Upper lobe of left lung (tissue), 4 donors: ENCODE measurements around the gene UTS2B.

ENCODE experiments used
- EP300 ChIP-seq, 4 donors: sonication (generic); formaldehyde crosslinking; IDR thresholded peaks; one replicate each; pipeline ENCODE4 v1.5.1; 2017; ENCODE audit warnings: antibody characterized with exemption in 4 of 4, control low read depth in 2 of 4
- POLR2AphosphoS5 ChIP-seq, 2 donors: sonication (generic); formaldehyde crosslinking; IDR thresholded peaks; one replicate each; pipeline ENCODE4 v1.5.1; 2017; ENCODE audit warnings: antibody characterized with exemption in 2 of 2
- TF ChIP-seq, protein P1 (sequence below), 6 experiments: fragments of 450-650 bp in 4 of 6; fragments of 200-600 bp in 2 of 6; sonication (generic) in 2 of 6; IDR thresholded peaks; one replicate each; pipeline ENCODE4 v1.5.1; 2016 to 2019; ENCODE audit warnings: antibody characterized with exemption in 6 of 6

DNA sequence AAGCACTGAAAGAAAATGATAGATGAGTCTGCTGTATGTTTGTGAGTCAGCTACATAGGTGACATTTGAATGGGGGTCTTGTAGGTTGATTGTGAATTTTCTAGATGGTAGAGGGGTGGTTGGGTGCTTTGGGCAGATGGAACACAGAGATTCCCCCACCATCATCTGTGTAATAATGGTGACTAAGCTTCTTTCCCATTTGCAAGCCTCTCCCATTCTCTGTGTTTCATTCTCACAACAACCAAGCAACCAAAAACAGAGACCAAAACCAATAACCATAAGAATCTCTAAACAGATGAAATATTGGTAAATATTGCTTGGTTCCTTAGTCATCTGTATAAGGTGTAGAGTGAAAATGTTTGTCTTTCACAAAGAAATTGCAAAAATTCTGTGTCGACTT is 17.8 kb upstream of the UTS2B start:
- TF ChIP-seq EP300 (IDR thresholded peaks at IDR 0.05) (no peak), POLR2AphosphoS5 (IDR thresholded peaks at IDR 0.05) (no peak)
- TF ChIP-seq, protein P1, sequence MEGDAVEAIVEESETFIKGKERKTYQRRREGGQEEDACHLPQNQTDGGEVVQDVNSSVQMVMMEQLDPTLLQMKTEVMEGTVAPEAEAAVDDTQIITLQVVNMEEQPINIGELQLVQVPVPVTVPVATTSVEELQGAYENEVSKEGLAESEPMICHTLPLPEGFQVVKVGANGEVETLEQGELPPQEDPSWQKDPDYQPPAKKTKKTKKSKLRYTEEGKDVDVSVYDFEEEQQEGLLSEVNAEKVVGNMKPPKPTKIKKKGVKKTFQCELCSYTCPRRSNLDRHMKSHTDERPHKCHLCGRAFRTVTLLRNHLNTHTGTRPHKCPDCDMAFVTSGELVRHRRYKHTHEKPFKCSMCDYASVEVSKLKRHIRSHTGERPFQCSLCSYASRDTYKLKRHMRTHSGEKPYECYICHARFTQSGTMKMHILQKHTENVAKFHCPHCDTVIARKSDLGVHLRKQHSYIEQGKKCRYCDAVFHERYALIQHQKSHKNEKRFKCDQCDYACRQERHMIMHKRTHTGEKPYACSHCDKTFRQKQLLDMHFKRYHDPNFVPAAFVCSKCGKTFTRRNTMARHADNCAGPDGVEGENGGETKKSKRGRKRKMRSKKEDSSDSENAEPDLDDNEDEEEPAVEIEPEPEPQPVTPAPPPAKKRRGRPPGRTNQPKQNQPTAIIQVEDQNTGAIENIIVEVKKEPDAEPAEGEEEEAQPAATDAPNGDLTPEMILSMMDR (IDR thresholded peaks at IDR 0.05), result no peak
